Hematopoietic multipotent progenitor cell treated with erythropoietin and hydrocortisone succinate and interleukin-3 and kit ligand, for 4 days (in vitro differentiated cells): Measurements from ENCODE around the gene GATC.

Experiments
- DNase-seq: peaks from one replicate; pipeline ENCODE4 v3.0.0-alpha.2; 2015

The GATC gene

DNA sequence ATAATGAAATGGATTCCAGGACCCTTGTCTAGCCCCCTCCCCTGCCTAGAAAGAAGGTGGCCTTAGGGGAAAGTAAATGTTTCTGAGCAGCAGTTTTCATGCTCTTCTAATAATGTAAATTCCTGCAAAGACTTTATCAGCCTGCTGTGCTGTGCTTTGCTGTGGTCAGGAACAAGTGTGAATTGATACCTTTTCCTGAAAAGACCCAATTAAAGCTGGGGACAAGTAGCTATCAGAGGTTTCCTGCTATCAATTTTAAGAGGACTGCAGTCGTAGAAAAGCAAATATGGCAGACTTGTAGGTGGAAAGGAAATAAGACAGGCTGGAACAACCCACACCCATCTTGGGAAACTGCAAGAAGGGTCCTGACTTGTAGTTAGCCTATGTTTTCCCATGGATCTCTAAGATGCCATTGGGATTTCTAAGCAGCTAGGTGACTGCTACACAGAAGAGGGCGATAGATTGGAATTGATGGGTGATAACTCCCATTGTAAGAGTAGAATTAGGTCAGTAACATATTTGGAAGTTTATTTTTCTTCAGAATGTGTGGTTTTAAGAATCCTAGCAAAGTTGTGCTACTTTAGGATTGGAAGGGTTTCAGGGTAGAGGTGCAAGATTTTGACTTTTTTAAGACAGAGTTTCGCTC lies 52.7 kb downstream of the GATC start:
- no peak for DNase-seq

GRCh38 chr12:120500581-120500980 lies 54.3 kb downstream of the GATC start:
- DNase-seq: no peak

DNA sequence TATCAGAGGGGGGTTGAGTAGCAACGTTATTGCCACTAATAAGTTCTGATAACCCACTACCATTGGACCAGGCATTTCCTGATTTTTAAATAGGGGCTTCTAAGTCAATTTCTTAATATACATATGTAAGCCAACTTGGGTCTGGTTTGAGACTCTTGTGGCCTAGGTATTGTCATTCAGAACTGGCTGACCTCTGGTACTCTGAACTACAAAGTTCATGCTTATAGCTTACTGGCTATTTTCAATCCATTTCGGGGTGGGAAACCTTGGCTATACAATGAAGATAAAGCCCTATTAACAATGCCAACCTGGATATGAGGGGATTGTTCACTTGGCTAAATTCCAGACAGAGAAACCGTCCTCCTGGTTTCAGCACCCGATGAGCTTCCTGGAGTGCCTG lies 58.3 kb downstream of the GATC start:
- no peak for DNase-seq

- no peak for DNase-seq
Observed at GRCh38 chr12:120508537-120508936, 62.3 kb downstream of the GATC start.
